ENCODE results near the gene PCP2. TPM values are rescaled to one million over a fixed set of nuclear protein-coding genes. Genes with fewer than 3 reads are reported as not detected.
"Not testable (repeated sequence)": the region's sequence is repeated elsewhere in the genome, so short reads cannot be mapped to it uniquely, and the experiment has no call there.

The PCP2 gene
- polyA plus RNA-seq, 4 donors = 0.63 to 7.3 (median 2.3) TPM

GRCh38 chr19:7644550-7644877 is 11.0 kb upstream of the PCP2 start:
- FAIRE-seq = no peak

GRCh38 chr19:7643629-7644549 is 10.4 kb upstream of the PCP2 start:
- not testable (repeated sequence) for H3K27me3 ChIP-seq (ENCODE audit: control insufficient read depth in 3 of 3, insufficient read depth in 3 of 3, low read length in 3 of 3); H3K9me3 ChIP-seq (ENCODE audit: control insufficient read depth in 2 of 2, insufficient read depth in 1 of 2, low read depth in 1 of 2, low read length in 1 of 2); FAIRE-seq; H3K4me3 ChIP-seq (ENCODE audit: low read depth in 1 of 3, low read length in 3 of 3); H3K4me1 ChIP-seq (ENCODE audit: control insufficient read depth in 3 of 3, insufficient read depth in 2 of 3, low read depth in 1 of 3, low read length in 2 of 3); H3K27ac ChIP-seq (ENCODE audit: low read depth in 1 of 3, low read length in 2 of 3)
- peaks cover 6 to 80% (median 12%) of the 10 kb centered on the region in 3 donors for H3K36me3 ChIP-seq (ENCODE audit: control insufficient read depth in 3 of 3, insufficient read depth in 2 of 3, low read depth in 1 of 3, low read length in 3 of 3)
- WGBS, 3 donors = 58 to 84% (median 73%) methylated on average over 8 to 10 of the region's 10 CpGs
- DNase-seq = peak in 1 of 2 donors; percentile 56

More at GRCh38 chr19:7644550-7644877, 11.0 kb upstream of the PCP2 start:
- Histone ChIP-seq H3K9me3 (ENCODE audit: control insufficient read depth in 2 of 2, insufficient read depth in 1 of 2, low read depth in 1 of 2, low read length in 1 of 2) (no peaks in the 10 kb centered on the region), H3K4me3 (ENCODE audit: low read depth in 1 of 3, low read length in 3 of 3) (no peak overlapping the region), H3K36me3 (ENCODE audit: control insufficient read depth in 3 of 3, insufficient read depth in 2 of 3, low read depth in 1 of 3, low read length in 3 of 3) (peaks cover 6 to 76% (median 12%) of the 10 kb centered on the region in 3 donors), H3K4me1 (ENCODE audit: control insufficient read depth in 3 of 3, insufficient read depth in 2 of 3, low read depth in 1 of 3, low read length in 2 of 3) (no peaks in the 10 kb centered on the region), H3K27me3 (ENCODE audit: control insufficient read depth in 3 of 3, insufficient read depth in 3 of 3, low read length in 3 of 3) (no peaks in the 10 kb centered on the region), H3K27ac (ENCODE audit: low read depth in 1 of 3, low read length in 2 of 3) (no peak overlapping the region)
- 93 to 97% (median 95%) methylated on average over 13 to 20 of the region's 20 CpGs for WGBS, 3 donors
- DNase-seq = no peak

GRCh38 chr19:7643031-7643415 is 9.5 kb upstream of the PCP2 start:
- Histone ChIP-seq H3K36me3 (ENCODE audit: control insufficient read depth in 3 of 3, insufficient read depth in 2 of 3, low read depth in 1 of 3, low read length in 3 of 3) (peaks cover 6 to 81% (median 12%) of the 10 kb centered on the region in 3 donors), H3K9me3 (ENCODE audit: control insufficient read depth in 2 of 2, insufficient read depth in 1 of 2, low read depth in 1 of 2, low read length in 1 of 2) (no peaks in the 10 kb centered on the region), H3K27ac (ENCODE audit: low read depth in 1 of 3, low read length in 2 of 3) (no peak overlapping the region), H3K4me1 (ENCODE audit: control insufficient read depth in 3 of 3, insufficient read depth in 2 of 3, low read depth in 1 of 3, low read length in 2 of 3) (peaks cover 0 to 1% (median 0%) of the 10 kb centered on the region in 3 donors), H3K27me3 (ENCODE audit: control insufficient read depth in 3 of 3, insufficient read depth in 3 of 3, low read length in 3 of 3) (peaks cover 0 to 2% (median 0%) of the 10 kb centered on the region in 3 donors), H3K4me3 (ENCODE audit: low read depth in 1 of 3, low read length in 3 of 3) (no peak overlapping the region)
- no peak for FAIRE-seq
- DNase-seq = no peak
- 92 to 98% (median 97%) methylated on average over 8 of the region's 8 CpGs for WGBS, 3 donors

- DNase-seq (no peak), FAIRE-seq (no peak)
- WGBS, 3 donors = 91 to 96% (median 94%) methylated on average over 23 to 27 of the region's 27 CpGs
- H3K4me1 ChIP-seq (ENCODE audit: control insufficient read depth in 3 of 3, insufficient read depth in 2 of 3, low read depth in 1 of 3, low read length in 2 of 3) = peaks cover 0 to 3% (median 0%) of the 10 kb centered on the region in 3 donors
- no peak overlapping the region for H3K4me3 ChIP-seq (ENCODE audit: low read depth in 1 of 3, low read length in 3 of 3)
- H3K27me3 ChIP-seq (ENCODE audit: control insufficient read depth in 3 of 3, insufficient read depth in 3 of 3, low read length in 3 of 3) = peaks cover 0 to 2% (median 0%) of the 10 kb centered on the region in 3 donors
- H3K27ac ChIP-seq (ENCODE audit: low read depth in 1 of 3, low read length in 2 of 3) = no peak overlapping the region
- H3K9me3 ChIP-seq (ENCODE audit: control insufficient read depth in 2 of 2, insufficient read depth in 1 of 2, low read depth in 1 of 2, low read length in 1 of 2) = no peaks in the 10 kb centered on the region
- peaks cover 6 to 77% (median 12%) of the 10 kb centered on the region in 3 donors for H3K36me3 ChIP-seq (ENCODE audit: control insufficient read depth in 3 of 3, insufficient read depth in 2 of 3, low read depth in 1 of 3, low read length in 3 of 3)
Measured at GRCh38 chr19:7642295-7643030, 8.9 kb upstream of the PCP2 start.

GRCh38 chr19:7641290-7642276 is 8.1 kb upstream of the PCP2 start:
- Histone ChIP-seq H3K4me3 (ENCODE audit: low read depth in 1 of 3, low read length in 3 of 3) (no peak overlapping the region), H3K27ac (ENCODE audit: low read depth in 1 of 3, low read length in 2 of 3) (no peak overlapping the region), H3K4me1 (ENCODE audit: control insufficient read depth in 3 of 3, insufficient read depth in 2 of 3, low read depth in 1 of 3, low read length in 2 of 3) (peaks cover 0 to 5% (median 0%) of the 10 kb centered on the region in 3 donors), H3K36me3 (ENCODE audit: control insufficient read depth in 3 of 3, insufficient read depth in 2 of 3, low read depth in 1 of 3, low read length in 3 of 3) (peaks cover 6 to 68% (median 7%) of the 10 kb centered on the region in 3 donors), H3K27me3 (ENCODE audit: control insufficient read depth in 3 of 3, insufficient read depth in 3 of 3, low read length in 3 of 3) (peaks cover 0 to 2% (median 0%) of the 10 kb centered on the region in 3 donors), H3K9me3 (ENCODE audit: control insufficient read depth in 2 of 2, insufficient read depth in 1 of 2, low read depth in 1 of 2, low read length in 1 of 2) (no peaks in the 10 kb centered on the region)
- no peak for DNase-seq
- WGBS, 3 donors = 84 to 86% (median 86%) methylated on average over 38 to 43 of the region's 43 CpGs
- FAIRE-seq = no peak

- peaks cover 4 to 60% (median 6%) of the 10 kb centered on the region in 3 donors for H3K36me3 ChIP-seq (ENCODE audit: control insufficient read depth in 3 of 3, insufficient read depth in 2 of 3, low read depth in 1 of 3, low read length in 3 of 3)
- peaks cover 0 to 4% (median 2%) of the 10 kb centered on the region in 3 donors for H3K27me3 ChIP-seq (ENCODE audit: control insufficient read depth in 3 of 3, insufficient read depth in 3 of 3, low read length in 3 of 3)
- FAIRE-seq = no peak
- 94 to 96% (median 95%) methylated on average over 11 of the region's 11 CpGs for WGBS, 3 donors
- peaks cover 0 to 6% (median 0%) of the 10 kb centered on the region in 3 donors for H3K4me1 ChIP-seq (ENCODE audit: control insufficient read depth in 3 of 3, insufficient read depth in 2 of 3, low read depth in 1 of 3, low read length in 2 of 3)
- no peak overlapping the region for H3K27ac ChIP-seq (ENCODE audit: low read depth in 1 of 3, low read length in 2 of 3)
- no peaks in the 10 kb centered on the region for H3K9me3 ChIP-seq (ENCODE audit: control insufficient read depth in 2 of 2, insufficient read depth in 1 of 2, low read depth in 1 of 2, low read length in 1 of 2)
- DNase-seq = no peak
- H3K4me3 ChIP-seq (ENCODE audit: low read depth in 1 of 3, low read length in 3 of 3) = no peak overlapping the region
Measured at GRCh38 chr19:7640803-7641202, 7.3 kb upstream of the PCP2 start.

- Histone ChIP-seq H3K9me3 (ENCODE audit: control insufficient read depth in 2 of 2, insufficient read depth in 1 of 2, low read depth in 1 of 2, low read length in 1 of 2) (no peaks in the 10 kb centered on the region), H3K36me3 (ENCODE audit: control insufficient read depth in 3 of 3, insufficient read depth in 2 of 3, low read depth in 1 of 3, low read length in 3 of 3) (peaks cover 0 to 51% (median 2%) of the 10 kb centered on the region in 3 donors), H3K4me3 (ENCODE audit: low read depth in 1 of 3, low read length in 3 of 3) (no peak overlapping the region), H3K4me1 (ENCODE audit: control insufficient read depth in 3 of 3, insufficient read depth in 2 of 3, low read depth in 1 of 3, low read length in 2 of 3) (peaks cover 0 to 6% (median 0%) of the 10 kb centered on the region in 3 donors), H3K27ac (ENCODE audit: low read depth in 1 of 3, low read length in 2 of 3) (no peak overlapping the region), H3K27me3 (ENCODE audit: control insufficient read depth in 3 of 3, insufficient read depth in 3 of 3, low read length in 3 of 3) (peaks cover 0 to 7% (median 2%) of the 10 kb centered on the region in 3 donors)
- 96 to 99% (median 96%) methylated on average over 13 of the region's 13 CpGs for WGBS, 3 donors
- DNase-seq (no peak), FAIRE-seq (no peak)
Measured at GRCh38 chr19:7639863-7640348, 6.4 kb upstream of the PCP2 start.

All from small intestine (tissue), 7 donors.